Measurements from ENCODE around the gene CTIF.
"Not testable (repeated sequence)": the region's sequence is repeated elsewhere in the genome, so short reads cannot be mapped to it uniquely, and the experiment has no call there.

CTIF gene
- total RNA-seq = 1.5 to 2.5 reads per million in 2 donors

- DNase-seq = peak in 4 of 5 experiments; percentile 41 to 69 (median 45)
Observed at GRCh38 chr18:48538531-48539405, at the start of gene CTIF. CTIF (plus strand) TSS chr18:48539031; CDS start chr18:48619566, 80,535 bp downstream.

- DNase-seq = no peak
Observed at GRCh38 chr18:48490641-48491293, 48.1 kb upstream of the CTIF start.

DNA sequence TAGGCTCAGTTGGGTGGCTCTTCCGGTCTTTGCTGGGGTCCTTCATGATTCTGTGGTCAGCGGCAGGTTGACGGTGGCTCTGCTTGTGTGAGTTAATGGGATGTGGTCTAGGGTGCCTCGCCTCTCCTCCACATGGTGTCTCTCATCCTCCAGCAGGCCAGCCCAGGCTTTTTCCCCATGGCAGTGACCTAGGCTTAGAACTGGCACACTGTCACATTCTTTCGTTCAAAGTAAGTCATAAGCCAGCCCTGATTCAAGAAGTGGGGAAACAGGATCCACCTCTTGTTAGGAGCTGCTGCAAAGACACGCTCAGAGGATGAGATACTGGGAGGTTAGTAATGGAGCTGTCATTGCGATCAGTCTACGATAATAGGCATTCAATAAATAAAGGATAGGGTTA is 46.0 kb upstream of the CTIF start:
- no peak for DNase-seq

DNA sequence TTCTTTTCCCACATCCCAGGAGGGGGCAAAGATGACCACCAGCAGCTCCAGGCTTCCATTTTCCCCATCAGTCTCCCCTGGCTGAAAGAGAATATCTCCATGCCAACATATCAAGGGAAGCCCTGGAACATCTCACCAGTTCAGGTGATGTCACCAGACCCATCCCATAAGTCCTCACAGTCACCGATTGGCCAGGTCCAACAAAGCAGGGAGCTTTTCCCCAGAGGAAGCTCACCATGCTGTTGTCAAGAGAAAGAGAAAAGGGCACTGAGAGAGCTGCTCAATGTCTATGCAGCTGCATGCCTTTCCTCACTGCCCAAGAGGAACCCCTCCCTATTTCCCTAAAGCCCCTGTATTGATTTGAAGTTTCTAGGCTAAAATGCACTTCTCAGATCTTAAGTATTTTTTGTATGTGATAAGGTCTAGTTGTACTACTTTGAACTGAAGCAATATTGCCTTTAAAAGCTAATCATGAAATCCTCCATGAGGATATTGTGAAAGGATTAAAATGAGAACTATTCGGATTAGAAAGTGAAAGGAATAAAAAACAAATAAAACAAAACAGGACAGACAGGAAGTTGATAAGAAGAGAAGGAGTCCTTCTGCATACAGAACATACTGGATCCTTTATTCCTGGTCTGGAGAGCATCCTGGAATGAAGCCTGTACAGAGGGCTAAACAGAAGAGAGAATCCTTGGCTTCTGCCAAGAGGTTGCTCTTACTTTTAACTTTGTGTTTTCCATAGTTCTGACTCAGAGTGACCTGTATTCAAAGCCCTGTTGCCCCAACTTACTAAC is 45.2 kb upstream of the CTIF start:
- DNase-seq = no peak

- no peak for DNase-seq
Observed at GRCh38 chr18:48497863-48498262, 41.0 kb upstream of the CTIF start.

- DNase-seq = no peak
Observed at GRCh38 chr18:48500517-48500916, 38.3 kb upstream of the CTIF start.

DNA sequence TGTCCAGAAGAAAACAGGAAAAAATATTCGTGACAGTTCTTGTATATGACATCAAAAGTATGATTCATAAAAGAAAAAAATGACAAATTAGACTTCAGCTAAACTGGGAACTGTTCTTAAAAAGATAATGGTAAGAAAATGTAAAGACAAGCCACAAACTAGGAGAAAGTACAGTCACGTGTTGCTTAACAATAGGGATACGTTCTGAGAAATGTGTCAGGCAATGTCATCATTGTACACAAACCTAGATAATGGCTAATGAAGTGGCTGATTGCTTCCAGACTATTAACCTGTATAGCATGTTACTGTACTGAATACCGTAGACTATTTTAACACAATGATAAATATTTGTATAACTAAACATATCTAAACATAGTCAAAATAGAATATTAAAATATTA is 35.9 kb upstream of the CTIF start:
- no peak for DNase-seq

DNA sequence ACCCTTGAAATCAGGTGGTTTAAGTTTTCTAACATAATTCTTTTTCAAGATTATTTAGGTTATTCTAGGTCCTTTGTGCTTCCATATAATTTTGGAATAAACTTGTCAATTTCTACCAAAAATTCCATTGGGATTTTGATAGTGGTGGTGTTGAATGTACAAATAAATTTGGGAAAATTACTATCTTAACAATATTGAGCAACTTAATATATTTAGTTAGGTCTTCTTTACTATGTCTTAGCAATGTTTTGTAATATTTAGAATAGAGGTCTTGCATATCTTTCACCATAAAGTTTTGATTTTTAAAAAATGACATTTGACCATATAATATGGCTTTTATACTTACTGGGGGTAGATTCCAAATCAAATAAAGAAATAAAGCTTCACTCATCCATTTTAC is 34.0 kb upstream of the CTIF start:
- DNase-seq = no peak

GRCh38 chr18:48506983-48507568 is 31.8 kb upstream of the CTIF start:
- DNase-seq = not testable (repeated sequence)

- not testable (repeated sequence) for DNase-seq
Observed at GRCh38 chr18:48512498-48512897, 26.3 kb upstream of the CTIF start.

GRCh38 chr18:48514786-48515185 is 24.0 kb upstream of the CTIF start:
- no peak for DNase-seq

DNA sequence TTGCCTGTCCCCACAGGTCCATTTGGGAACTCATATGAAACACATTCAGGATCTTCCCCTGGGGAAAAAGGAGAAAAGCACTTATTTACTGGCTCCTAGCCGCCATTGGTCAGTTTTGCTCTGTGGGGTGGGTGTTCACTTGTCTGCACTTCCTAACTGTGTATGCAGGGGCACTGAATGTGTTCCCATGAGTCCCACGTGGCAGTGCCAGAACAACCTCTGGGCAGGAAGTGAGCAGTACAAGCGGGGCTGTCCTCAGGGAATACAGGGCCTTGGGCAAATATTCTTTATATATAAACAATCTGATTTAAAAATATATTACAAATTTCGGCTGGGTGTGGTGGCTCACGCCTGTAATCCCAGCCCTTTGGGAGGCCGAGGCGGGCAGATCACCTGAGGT is 21.8 kb upstream of the CTIF start:
- no peak for DNase-seq

DNA sequence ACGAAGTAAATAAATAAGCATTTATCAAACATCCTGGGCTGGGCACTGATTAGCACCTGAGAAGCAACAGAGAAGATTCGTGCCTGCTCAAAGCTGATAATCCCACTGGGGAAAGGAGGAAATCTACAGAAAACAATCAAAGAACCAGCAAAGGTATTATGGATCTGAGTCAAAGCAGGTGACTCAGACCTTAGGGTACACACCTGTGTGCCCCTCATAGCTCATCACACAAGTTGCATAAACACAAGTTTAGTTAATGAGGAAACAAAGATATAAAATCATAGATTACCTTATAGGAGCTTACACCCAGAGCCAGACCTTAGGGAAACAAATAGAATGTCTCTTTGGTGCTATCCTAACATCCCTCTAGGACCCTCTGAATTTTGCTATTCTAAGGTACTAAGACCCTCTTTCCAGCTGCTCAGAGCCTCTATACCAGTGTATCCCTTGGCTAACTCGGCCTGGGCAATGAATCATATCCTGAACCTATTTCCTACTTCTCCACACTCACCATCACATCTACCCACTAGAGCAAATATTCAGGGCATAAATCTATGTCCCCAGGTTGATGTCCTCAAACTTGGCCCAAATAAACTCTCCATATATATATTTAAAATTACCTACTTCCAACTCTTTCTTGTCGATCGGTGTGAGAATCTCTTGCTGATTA is 19.3 kb upstream of the CTIF start:
- DNase-seq = no peak

DNA sequence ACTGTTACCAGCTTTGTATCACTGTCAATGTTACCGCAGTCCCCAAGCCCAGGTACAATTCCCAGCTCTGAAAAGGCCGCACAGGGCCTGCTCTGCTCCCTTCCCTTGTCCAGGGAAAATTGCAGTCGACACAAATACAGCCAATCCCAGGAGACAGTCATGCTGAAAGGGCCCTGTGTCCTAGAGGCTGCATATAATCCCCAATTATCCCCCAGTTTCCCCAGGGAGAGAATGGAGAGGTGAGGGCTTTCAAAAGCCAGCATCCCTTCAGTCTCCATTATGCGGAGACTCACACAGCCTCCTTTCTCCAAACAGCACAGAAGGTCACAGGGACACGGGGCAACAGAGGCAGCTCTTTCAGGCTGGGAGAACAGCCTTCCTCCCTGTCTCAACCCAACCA is 17.1 kb upstream of the CTIF start:
- DNase-seq = no peak

DNA sequence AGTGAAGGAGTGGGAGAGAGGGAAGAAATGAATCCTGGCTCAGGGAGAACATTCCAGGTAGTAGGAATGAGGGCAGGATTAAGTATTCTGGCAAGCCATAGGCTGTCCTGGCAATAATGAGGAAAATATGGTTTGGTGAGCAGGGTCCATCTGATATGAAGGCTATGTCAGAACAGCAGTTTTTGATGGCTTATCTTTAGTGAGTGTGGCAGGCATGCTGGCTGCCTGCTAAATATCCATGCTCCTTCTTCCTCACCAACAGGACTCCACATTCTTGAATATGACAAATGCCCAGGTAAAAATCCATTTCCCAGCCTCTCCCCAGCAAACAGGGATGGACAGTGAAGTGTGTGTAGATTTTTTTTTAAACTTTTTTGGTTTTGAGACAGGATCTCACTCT is 13.2 kb upstream of the CTIF start:
- no peak for DNase-seq

DNA sequence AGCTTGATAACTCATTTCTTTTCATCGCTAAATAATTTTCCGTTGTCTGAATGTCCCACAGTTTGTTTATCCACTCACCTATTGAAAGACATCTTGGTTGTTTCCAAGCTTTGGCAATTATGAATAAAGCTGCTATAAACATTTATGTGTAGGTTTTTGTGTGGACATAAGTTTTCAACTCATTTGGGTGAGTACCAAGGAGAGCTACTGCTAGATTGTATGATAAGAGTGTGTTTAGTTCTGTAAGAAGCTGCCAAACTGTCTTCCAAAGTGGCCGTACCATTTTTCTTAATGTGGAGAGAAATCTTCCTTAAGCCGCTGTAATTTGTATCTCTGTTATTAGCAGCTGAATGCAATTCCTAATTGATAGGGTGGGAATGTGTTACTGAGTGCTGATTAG is 11.4 kb upstream of the CTIF start:
- DNase-seq = no peak

- DNase-seq = no peak
Observed at GRCh38 chr18:48528861-48529260, 10.0 kb upstream of the CTIF start.

DNA sequence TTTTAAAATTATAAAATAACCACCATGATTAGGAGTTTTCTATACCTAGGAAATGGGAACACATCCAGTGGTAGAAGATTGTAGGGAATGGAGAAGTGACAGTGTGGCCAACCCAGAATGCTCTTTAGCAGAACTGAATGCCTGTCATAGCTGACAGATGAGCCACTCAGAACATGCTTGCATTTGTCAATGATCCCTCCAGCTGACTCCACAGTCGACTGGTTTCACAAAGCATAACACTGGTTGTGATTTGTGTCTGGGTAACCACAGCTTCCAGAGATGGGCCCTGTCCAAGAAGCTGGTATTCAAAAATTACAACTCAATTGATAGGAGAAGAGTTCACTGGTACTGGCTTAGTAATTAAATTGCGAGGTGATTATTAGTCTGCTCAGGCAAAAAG is 9.0 kb upstream of the CTIF start:
- DNase-seq = no peak

GRCh38 chr18:48530399-48531081 is 8.3 kb upstream of the CTIF start:
- DNase-seq = no peak

DNA sequence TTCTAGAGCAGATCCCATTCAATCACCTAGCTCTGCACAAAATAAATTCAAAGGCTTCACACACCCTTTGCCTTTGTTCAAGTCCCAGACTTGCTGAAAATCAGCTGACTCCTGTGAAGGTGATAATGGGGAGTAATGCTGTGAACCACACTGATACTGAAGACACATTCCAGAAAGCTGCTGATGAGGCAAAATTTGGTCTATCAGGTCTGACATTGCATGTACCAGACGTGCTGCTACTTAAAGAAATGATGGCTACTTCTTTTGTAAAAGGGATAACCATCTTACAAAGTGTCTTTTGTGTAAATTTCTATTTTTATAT is 7.8 kb upstream of the CTIF start:
- no peak for DNase-seq

DNA sequence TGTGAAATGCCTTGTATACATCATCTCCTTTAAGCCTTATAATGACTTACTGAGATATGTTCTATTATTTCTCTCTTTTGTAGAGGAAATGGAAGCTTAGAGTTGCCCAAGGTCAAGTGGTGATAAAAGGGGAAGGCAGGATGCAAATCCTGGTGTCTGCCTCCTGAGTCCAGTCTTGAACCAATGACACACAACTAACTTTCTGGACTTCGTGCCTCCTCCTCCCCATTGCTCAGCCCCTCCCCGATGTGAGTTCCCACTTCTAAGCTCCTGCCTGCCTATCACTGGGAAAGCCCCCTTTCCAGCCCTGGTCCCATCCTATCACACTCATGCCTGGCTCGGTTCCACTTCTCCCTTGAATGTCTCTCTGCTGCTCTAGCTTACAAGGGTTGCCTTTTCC is 6.9 kb upstream of the CTIF start:
- no peak for DNase-seq
